Testis (tissue), 5 donors: ENCODE measurements around the gene AMY1B. TPM values are rescaled to one million over a fixed set of nuclear protein-coding genes. Genes with fewer than 3 reads are reported as not detected.
"Not testable (repeated sequence)": the region's sequence is repeated elsewhere in the genome, so short reads cannot be mapped to it uniquely, and the experiment has no call there.

Experiments
- DNase-seq: peaks from one replicate; pipeline ENCODE4 v3.0.0-alpha.2; 2019
- H3K27ac ChIP-seq, 2 donors: fragments of 200-600 bp; sonication (generic); one replicate each; pipeline ENCODE4 v1.5.1; 2019
- H3K27me3 ChIP-seq: fragments of 200-600 bp; sonication (generic); one replicate; pipeline ENCODE4 v1.5.1; 2019
- H3K36me3 ChIP-seq: fragments of 200-600 bp; sonication (generic); one replicate; pipeline ENCODE4 v1.5.1; 2017; ENCODE audit warnings: low read depth; ENCODE audit errors: missing control alignments
- H3K4me1 ChIP-seq: fragments of 200-600 bp; sonication (generic); one replicate; pipeline ENCODE4 v1.5.1; 2019
- H3K4me3 ChIP-seq, 2 donors: fragments of 200-600 bp; sonication (generic); one replicate each; pipeline ENCODE4 v1.5.1; 2017 to 2019
- H3K9me3 ChIP-seq: fragments of 200-600 bp; sonication (generic); one replicate; pipeline ENCODE4 v1.5.1; 2017
- WGBS, 2 donors: methylation state at CpG; one replicate each; pipeline ENCODE4 v1.1.5; 2018; 5-methylcytosine and 5-hydroxymethylcytosine counted together
- intact Hi-C: fragments of 100-400 bp; cut with DNase I; formaldehyde crosslinking; loops from one replicate; pipeline ENCODE4 v1.15.1; 2023; ENCODE audit warnings: low total_unique reads
- long read RNA-seq, 2 donors: transcript quantifications; one replicate each; lab custom pipeline, GENCODE V29; 2026
- polyA plus RNA-seq: library from polyadenylated mRNA; stranded (reverse); fragments of 350-450 nt; fragmentation: Illumina TruSeq; extraction: RNeasy Lipid Tissue Mini Kit (QIAGEN cat#74804); gene quantifications from one replicate; pipeline ENCODE4 v1.2.3, GENCODE V29; 2014; ENCODE audit warnings: low read depth, low replicate concordance; ENCODE audit not compliant: insufficient read depth
- total RNA-seq, 2 donors: library from RNA; depleted of rRNA; stranded (reverse); fragments of >200 nt; gene quantifications; one replicate each; pipeline ENCODE4 v1.2.3, GENCODE V29; 2016

AMY1B gene
- total RNA-seq (not detected), polyA plus RNA-seq (1.1 TPM)
- long read RNA-seq, donor 1: 0 reads
- long read RNA-seq, donor 2: 0 reads

- H3K36me3 ChIP-seq, DNase-seq, H3K9me3 ChIP-seq, H3K27me3 ChIP-seq, intact Hi-C loops, H3K27ac ChIP-seq, H3K4me3 ChIP-seq, H3K4me1 ChIP-seq: not testable (repeated sequence)
- no CpG with 5 or more reads among the region's 5 CpGs for WGBS, 2 donors
Measured at GRCh38 chr1:103696110-103696509, at the start of gene AMY1B. AMY1B (minus strand) TSS chr1:103696210; CDS start chr1:103695639, 571 bp downstream.

DNA sequence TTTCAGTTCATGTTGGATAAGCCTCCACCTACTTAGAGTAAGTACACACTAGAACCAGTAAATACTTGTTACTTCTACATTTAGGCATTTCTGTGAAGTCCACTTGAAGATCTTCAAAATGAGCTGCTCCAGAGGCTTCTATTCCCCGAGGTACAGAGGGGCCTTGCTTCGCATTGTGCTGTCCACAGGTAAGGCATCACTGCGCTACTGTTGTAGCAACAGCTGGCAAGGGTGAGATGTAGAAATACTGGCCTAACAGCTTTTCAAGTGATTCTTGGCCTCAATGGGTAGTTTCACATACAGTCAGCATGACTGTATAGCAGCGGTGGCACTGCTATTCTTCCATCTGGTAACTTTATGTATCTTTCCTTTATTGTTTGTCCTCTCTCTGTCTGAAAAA lies 49.0 kb upstream of the AMY1B start:
- H3K4me3 ChIP-seq, intact Hi-C loops, H3K27me3 ChIP-seq, H3K27ac ChIP-seq, DNase-seq, H3K9me3 ChIP-seq, H3K4me1 ChIP-seq, H3K36me3 ChIP-seq: not testable (repeated sequence)
- 100% methylated on average over 1 of the region's 4 CpGs; no CpG with 5 or more reads in 1 of the 2 donors for WGBS, 2 donors

GRCh38 chr1:103744449-103744848 lies 48.4 kb upstream of the AMY1B start:
- H3K27me3 ChIP-seq, intact Hi-C loops: not testable (repeated sequence)
- WGBS, 2 donors: no CpG with 5 or more reads among the region's 4 CpGs

DNA sequence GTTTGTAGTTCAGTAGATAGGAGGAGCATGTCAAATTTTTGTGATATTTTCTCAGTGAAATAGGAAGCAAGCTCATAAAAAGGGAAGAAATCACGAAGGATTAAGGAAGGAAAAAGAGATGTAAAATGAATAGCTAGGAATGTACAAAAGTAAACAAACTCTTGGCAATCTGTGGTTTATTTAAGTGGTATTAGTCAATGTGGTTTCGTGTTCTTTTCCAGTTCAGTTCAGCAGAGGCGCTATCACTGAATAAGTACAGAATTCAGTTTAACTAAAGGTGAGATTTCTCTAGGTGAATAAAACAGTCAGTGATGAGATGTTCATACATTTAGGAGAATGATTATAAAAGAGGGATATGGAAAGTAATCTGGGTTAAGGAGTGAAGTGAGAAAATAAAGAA lies 42.0 kb upstream of the AMY1B start:
- H3K36me3 ChIP-seq, H3K4me1 ChIP-seq, H3K4me3 ChIP-seq, H3K27me3 ChIP-seq, H3K9me3 ChIP-seq, H3K27ac ChIP-seq, intact Hi-C loops, DNase-seq: not testable (repeated sequence)
- WGBS, 2 donors: no CpG with 5 or more reads among the region's 3 CpGs

More at GRCh38 chr1:103744449-103744848, 48.4 kb upstream of the AMY1B start:
- H3K36me3 ChIP-seq, DNase-seq, H3K27ac ChIP-seq, H3K4me3 ChIP-seq, H3K9me3 ChIP-seq, H3K4me1 ChIP-seq: not testable (repeated sequence)

DNA sequence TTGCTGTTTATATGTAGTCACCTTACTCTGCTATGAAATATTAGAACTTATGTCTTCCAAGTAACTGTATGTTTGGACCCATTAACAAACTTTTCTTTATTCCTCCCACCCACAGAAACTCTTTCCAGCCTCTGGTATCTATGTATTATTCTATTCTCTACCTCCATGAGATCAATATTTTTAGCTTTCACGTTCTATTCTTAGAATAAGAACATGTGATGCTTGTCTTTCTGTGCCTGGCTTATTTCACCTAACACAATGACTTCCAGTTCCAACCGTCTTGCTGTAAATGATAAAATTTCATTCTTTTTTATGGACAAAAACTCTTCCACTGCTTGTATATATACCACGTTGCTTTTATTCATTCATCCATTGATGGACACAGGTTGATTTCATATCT lies 39.3 kb upstream of the AMY1B start:
- H3K4me3 ChIP-seq, DNase-seq, H3K27ac ChIP-seq, intact Hi-C loops, H3K4me1 ChIP-seq, H3K9me3 ChIP-seq, H3K36me3 ChIP-seq, H3K27me3 ChIP-seq: not testable (repeated sequence)
- WGBS, 2 donors: no CpG with 5 or more reads among the region's 3 CpGs

DNA sequence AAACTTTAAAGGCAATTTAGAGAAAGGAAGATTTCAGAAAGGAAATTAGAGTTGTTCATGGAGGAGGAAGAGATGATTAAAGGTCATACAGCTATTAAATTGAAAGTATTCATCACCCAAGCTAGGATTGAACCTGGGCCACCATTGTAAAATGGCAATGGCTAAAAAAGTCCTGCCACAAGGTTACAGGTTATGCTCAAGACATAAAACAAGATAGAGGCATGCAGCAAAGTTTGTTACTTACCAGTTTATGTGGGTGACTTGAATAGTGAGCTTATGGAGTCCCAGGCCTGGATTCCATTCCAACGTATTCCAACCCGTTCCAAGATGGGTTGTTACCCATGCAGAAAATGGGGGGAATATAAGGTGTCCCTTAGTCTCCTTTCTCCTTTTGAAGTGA lies 25.5 kb upstream of the AMY1B start:
- WGBS, 2 donors: no CpG with 5 or more reads among the region's 2 CpGs
- H3K4me3 ChIP-seq, H3K36me3 ChIP-seq, intact Hi-C loops, H3K27me3 ChIP-seq, DNase-seq, H3K27ac ChIP-seq, H3K4me1 ChIP-seq, H3K9me3 ChIP-seq: not testable (repeated sequence)

DNA sequence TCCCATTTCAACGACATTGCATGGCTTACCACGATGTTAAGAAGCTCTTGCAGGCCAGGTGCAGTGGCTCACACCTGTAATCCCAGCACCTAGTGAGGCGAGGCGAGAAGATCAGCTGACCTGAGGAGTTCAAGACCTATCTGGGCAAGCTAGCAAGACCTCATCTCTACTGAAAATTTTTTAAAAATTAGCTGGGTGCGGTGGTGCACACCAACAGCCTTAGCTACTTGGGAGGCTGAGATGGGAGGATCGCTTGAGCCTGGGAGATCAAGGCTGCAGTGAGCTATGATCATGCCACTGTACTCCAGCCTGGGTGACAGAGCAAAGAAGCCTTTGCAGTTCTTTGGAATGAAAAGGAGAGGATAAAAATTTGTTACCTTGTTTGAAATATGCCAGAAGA lies 21.4 kb upstream of the AMY1B start:
- H3K4me1 ChIP-seq, DNase-seq, H3K27me3 ChIP-seq, H3K27ac ChIP-seq, intact Hi-C loops, H3K4me3 ChIP-seq, H3K36me3 ChIP-seq, H3K9me3 ChIP-seq: not testable (repeated sequence)
- 84 to 85% methylated on average over 6 of the region's 6 CpGs for WGBS, 2 donors

DNA sequence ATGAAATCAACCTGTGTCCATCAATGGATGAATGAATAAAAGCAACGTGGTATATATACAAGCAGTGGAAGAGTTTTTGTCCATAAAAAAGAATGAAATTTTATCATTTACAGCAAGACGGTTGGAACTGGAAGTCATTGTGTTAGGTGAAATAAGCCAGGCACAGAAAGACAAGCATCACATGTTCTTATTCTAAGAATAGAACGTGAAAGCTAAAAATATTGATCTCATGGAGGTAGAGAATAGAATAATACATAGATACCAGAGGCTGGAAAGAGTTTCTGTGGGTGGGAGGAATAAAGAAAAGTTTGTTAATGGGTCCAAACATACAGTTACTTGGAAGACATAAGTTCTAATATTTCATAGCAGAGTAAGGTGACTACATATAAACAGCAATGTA lies 14.4 kb upstream of the AMY1B start:
- H3K4me1 ChIP-seq, H3K27me3 ChIP-seq, H3K27ac ChIP-seq, H3K36me3 ChIP-seq, H3K4me3 ChIP-seq, H3K9me3 ChIP-seq, DNase-seq, intact Hi-C loops: not testable (repeated sequence)
- WGBS, 2 donors: no CpG with 5 or more reads among the region's 3 CpGs

DNA sequence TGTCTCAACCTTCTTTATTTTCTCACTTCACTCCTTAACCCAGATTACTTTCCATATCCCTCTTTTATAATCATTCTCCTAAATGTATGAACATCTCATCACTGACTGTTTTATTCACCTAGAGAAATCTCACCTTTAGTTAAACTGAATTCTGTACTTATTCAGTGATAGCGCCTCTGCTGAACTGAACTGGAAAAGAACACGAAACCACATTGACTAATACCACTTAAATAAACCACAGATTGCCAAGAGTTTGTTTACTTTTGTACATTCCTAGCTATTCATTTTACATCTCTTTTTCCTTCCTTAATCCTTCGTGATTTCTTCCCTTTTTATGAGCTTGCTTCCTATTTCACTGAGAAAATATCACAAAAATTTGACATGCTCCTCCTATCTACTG lies 11.7 kb upstream of the AMY1B start:
- H3K4me1 ChIP-seq, H3K9me3 ChIP-seq, DNase-seq, intact Hi-C loops, H3K27ac ChIP-seq, H3K27me3 ChIP-seq, H3K4me3 ChIP-seq, H3K36me3 ChIP-seq: not testable (repeated sequence)
- WGBS, 2 donors: no CpG with 5 or more reads among the region's 3 CpGs

GRCh38 chr1:103701256-103701655 lies 5.2 kb upstream of the AMY1B start:
- DNase-seq: not testable (repeated sequence)

GRCh38 chr1:103700669-103701068 lies 4.7 kb upstream of the AMY1B start:
- H3K4me3 ChIP-seq, H3K27me3 ChIP-seq, intact Hi-C loops, H3K27ac ChIP-seq, H3K4me1 ChIP-seq, H3K36me3 ChIP-seq, H3K9me3 ChIP-seq, DNase-seq: not testable (repeated sequence)
- WGBS, 2 donors: no CpG with 5 or more reads among the region's 4 CpGs

More at GRCh38 chr1:103701256-103701655, 5.2 kb upstream of the AMY1B start:
- H3K4me3 ChIP-seq, H3K4me1 ChIP-seq, intact Hi-C loops, H3K9me3 ChIP-seq, H3K27ac ChIP-seq, H3K36me3 ChIP-seq, H3K27me3 ChIP-seq: not testable (repeated sequence)
- WGBS, 2 donors: no CpG with 5 or more reads among the region's 4 CpGs

GRCh38 chr1:103697430-103697829 lies 1.4 kb upstream of the AMY1B start:
- DNase-seq, intact Hi-C loops: not testable (repeated sequence)
- WGBS, 2 donors: no CpG with 5 or more reads among the region's 6 CpGs

GRCh38 chr1:103676335-103676734 lies 19.7 kb downstream of the AMY1B start:
- DNase-seq, H3K4me3 ChIP-seq, intact Hi-C loops, H3K27ac ChIP-seq, H3K9me3 ChIP-seq, H3K36me3 ChIP-seq, H3K27me3 ChIP-seq, H3K4me1 ChIP-seq: not testable (repeated sequence)
- WGBS, 2 donors: no CpG with 5 or more reads among the region's 3 CpGs

More at GRCh38 chr1:103697430-103697829, 1.4 kb upstream of the AMY1B start:
- H3K4me1 ChIP-seq, H3K4me3 ChIP-seq, H3K27ac ChIP-seq, H3K27me3 ChIP-seq, H3K9me3 ChIP-seq, H3K36me3 ChIP-seq: not testable (repeated sequence)
